ENCODE results near the gene TRIM3.
"Not testable (repeated sequence)": the region's sequence is repeated elsewhere in the genome, so short reads cannot be mapped to it uniquely, and the experiment has no call there.

The TRIM3 gene

DNA sequence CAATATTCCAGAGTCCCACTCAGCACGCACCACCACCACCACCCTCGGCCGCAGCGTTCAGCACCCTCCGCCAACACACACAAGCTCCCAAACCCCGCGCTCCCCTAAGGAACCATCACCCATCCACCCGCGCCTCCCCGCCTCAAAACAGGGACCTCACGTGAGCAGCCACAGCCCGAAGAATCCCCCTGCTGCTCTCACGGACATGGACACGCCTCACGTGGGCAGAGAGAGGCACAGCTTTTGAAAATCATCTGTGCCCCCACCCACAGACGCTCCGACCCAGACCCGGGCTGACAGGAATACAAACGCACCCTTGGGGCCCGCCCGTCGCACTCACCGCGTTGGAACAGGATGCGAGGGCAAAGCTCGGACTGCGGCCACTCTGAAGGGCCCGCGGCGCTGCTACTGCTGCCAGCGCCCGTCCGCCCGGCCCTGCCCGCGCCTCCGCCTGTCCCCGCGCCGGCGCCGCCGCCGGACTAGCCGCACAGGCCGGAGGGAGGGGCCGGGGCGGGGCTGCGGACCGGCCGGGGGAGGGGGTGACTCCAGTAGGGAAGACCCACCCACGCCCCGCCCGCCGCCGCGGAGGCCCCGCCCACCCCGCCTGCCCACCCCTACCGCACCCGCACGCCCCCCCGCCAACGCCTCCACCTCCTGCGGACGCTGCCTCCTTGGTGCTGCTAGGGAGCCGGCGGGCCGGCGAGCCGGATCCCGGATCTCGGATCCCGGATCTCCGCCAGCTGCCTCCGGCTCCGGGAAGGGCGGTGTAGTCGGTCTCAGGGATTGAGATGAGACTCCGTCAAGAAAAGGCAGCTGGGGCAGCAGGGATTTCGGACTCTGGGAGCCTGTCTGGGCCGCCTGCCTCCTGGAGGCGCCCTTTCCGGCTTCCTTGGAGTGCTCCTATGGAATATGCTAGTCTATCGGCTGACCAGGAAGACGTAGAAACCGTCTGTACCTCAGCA lies at the start of gene TRIM3:
Gene TRIM3, minus strand, starts transcription at position 491 of the 962 bp plus-strand sequence. CDS start 8,246 bp downstream, outside the sequence.
- no peak for FAIRE-seq

DNA sequence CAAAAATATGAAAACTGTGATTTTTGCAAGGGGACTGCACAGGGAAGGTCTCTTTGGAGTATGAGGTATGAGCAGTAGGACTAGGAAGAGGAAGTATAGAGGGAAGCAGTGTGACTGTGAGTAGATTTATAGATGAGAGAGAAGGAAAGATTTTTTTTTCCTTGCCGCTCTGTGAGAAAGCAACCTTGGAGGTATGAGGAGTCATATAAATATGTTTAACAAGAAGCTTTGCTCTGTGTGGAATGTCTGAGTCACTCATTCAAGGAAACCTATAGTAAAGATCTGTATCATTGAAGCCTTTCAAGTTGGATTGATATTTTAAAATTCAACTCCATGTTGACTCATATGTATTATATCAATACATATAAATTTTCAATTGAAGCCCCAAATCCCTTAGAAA lies 49.5 kb upstream of the TRIM3 start:
- no peak for FAIRE-seq

DNA sequence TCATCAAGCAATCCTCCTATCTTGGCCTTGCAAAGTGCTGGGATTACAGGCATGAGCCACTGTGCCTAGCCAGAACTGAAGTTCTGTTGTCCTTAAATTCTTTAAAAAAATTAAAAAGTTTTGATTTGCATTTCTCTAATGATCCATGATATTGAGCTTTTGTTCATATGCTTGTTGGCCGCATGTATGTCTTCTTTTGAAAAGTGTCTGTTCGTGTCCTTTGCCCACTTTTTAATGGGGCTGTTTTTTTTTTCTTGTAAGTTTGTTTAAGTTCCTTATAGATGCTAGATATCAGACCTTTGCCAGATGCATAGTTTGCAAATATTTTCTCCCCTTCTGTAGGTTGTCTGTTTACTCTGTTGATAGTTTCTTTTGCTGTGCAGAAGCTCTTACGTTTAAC lies 48.2 kb upstream of the TRIM3 start:
- FAIRE-seq, result not testable (repeated sequence)

DNA sequence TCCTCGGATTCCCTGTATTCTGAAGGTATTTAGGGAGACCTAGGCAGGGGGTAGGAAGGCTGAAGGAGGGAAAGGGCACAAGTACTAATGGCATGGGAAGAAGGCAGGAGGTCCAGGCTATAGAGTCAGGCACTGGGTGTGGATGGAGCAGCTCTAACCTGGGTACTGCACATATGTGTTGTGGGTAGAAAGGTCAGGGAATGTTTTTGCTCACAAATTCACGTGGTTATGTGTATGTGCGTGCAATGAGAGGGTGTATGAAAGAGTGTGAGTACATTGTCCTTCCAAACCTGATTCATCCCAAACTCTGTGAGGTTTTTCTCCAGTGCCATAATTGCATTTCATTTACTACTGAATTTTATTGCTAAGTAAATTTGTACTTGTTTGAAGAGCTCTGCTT lies 46.5 kb upstream of the TRIM3 start:
- no peak for FAIRE-seq

DNA sequence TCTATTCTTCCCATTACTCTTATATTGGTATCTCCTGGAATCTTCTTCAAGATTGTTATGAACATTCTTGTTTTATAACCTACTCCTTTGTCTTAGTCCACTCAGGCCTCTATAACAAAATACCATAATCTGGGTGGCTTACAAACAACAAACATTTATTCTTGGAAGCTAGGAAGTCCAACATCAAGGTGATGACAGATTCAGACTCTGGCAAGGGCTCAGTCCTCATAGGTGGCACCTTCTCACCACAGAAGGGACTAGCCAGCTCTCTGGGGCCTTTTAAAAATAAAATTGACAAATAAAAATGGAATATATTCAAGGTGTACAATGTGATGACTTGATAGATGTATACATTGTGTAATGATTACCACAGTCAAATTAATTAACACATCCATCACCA lies 43.1 kb upstream of the TRIM3 start:
- no peak for FAIRE-seq

DNA sequence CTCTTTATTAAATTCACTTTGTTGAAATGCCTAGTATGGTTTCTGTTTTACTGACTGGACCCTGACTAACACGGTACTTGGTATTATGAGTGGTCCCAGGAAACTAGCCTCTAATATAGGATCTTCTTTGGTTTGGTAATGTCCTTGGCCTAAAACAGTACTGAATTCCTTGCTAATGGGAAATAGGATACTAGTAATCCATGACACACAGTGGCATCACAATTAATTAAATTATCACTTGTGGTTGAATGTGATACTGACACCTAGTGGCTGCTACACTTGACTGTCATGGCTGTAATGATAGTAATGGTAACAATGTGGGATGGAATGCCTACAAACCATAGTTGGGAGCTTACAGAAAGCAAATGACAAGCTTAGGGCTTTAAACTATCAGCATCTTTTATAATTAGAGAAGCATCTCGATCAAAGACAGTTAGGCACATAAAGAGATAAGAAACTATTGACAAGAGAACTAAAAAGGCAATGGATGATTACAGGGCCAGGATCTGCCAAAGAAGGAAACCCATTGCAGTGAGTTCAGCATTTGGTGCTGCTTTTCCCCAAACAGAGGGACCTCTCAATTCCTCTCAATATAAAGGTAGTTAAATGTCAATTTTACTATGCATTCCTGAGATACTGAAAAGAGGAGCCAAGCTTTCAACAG lies 32.0 kb upstream of the TRIM3 start:
- no peak for FAIRE-seq

DNA sequence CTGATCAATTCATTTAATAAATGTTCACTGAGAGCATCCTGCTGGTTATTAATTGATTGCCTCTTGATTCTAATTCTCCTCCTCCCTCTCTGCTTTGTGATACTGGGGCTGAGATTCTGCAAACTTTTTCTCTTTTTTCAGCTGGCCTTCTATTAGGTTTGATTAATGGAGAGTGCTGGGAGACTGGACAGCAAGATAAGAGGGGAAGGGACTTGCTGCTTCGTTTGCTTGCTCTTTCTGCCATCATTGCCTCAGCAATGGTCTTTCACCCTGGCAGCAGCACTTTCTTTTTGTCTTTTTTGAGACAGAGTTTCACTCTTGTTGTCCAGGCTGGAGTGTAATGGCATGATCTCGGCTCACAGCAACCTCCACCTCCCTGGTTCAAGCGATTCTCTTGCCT lies 30.4 kb upstream of the TRIM3 start:
- no peak for FAIRE-seq

DNA sequence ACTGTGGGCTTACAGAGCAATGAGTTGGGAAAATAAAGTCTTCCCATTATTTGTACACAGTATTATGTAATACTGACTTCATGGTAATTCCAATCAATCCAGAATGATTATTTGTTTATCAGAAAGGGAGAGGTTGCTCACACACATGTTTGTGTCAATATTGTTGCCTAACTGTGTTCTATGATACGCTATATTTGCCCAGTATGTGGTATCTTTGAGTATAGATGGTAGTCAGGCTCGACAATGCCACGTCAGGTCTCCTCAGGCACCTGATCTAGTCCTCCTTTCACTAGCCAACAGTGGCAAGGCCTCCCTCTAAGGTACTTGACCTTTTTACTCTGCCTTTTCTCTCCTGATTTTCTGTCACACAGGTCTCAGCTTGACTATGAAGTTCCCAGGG lies 28.6 kb upstream of the TRIM3 start:
- no peak for FAIRE-seq

DNA sequence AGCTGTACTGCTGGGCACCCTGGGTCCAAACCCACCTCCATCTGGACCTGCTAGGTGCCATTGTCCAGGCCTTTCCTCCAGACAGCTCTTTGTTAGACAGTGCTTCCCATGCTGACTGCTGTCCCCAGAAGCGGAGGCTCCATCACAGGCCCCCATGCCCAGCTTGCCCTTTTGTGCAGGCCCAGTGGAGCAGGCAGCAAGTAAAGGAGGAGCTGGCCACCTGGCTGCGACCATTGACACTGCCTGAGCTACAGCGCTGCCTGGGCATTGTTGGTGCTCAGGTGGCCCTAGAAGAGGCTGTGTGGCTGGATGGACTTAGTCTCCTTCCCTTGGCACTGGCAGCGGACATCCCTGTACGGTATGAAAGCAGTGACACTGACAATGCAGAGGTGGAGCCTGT lies 24.8 kb upstream of the TRIM3 start:
- no peak for FAIRE-seq

DNA sequence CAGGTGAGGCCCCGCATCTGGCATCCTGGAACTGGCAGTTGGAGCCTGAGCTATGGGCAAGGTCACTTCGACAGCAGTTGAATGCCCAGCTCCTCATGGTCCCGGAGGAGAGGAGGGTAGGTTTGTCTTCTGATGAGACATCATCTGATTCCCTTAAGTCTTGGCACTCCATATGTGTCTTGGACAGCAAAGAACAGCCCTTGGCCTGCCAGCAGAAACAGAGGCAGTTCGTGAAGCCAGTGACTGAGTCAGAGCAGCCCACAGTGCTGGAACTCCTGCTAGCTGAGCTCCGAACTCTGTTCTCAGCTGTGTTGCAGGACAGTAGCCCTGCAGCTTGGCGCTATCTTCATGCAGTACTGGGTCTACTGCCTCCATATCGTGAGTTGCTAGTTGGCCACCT lies 24.4 kb upstream of the TRIM3 start:
- FAIRE-seq, result no peak

DNA sequence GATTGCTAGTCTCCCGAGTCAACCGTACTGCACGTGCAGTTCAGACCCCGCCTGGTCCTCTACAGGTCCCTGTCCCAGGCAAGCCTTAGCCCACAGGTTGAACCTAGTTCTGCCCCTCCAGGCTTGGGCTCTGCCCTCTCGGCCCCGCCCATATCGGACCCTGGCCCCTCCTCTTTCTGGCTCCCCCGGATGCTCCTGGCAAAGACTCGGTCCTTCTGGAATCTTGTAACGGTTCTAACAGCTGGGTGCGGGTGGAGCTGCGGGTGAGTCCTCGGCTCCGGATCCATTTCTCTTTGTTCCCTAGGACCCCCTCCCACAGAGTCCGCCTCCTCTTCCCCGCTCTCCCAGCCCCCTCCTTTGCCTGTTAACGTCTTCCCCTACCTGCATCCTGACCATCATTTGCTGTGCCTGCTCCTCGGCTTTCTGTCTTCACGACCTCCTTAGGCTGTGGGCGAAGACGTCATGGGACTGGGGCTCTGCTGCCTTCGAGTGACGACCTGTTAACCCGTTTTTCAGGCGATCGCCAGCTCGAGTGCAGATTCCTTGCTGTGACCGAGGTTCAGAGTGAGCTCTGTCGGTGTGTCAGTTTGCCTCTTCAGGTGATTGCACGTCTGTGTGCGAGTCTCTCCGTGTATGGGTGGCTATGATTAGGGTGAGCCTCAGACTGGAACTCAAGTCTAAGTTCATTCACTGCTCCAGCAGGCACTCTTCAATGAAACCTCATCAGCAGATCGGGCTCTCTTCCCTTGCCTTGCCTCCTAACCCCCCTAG lies 23.5 kb upstream of the TRIM3 start, which contains the start of gene DNHD1:
Gene DNHD1, plus strand, starts transcription at position 212 of the 771 bp plus-strand sequence. CDS start 936 bp downstream, outside the sequence.
- no peak for FAIRE-seq

DNA sequence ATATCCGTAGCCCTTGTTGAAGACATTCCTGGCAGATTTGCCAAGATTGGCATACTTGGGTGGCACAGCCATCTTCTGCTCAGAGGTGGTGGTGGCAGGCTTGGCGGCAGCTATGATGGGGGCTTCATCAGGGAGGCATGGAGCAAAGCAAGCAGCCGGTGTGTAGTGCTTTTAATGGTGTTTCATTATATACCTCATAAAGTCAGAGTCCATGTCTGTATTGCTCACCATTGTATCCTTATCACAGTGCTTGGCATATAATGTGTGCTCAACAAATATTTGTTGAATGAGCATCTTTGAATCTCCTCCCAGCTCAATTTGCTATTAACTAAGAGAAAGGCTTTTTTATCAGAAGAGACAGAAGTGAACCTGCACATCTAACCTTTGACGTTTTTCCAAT lies 15.6 kb upstream of the TRIM3 start:
- no peak for FAIRE-seq

DNA sequence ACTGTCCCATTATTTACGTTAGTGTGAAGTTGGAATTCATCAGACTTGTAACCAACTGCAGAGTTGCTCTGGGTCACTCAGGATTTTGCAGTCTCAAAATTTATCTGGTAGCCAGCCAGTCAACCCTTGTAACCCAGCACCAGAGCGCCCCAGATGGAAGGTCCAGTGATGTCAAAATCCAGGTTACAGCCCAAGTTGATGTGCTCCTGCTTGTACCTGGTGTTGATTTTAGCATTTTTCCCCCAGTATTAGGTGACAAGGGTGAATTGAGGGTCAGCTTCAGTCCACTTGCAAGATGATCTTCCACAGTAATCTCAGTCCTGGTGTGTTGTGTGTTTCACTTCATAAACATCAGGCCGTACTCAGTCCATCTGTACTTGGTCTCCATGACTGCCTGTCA lies 15.1 kb upstream of the TRIM3 start:
- no peak for FAIRE-seq

DNA sequence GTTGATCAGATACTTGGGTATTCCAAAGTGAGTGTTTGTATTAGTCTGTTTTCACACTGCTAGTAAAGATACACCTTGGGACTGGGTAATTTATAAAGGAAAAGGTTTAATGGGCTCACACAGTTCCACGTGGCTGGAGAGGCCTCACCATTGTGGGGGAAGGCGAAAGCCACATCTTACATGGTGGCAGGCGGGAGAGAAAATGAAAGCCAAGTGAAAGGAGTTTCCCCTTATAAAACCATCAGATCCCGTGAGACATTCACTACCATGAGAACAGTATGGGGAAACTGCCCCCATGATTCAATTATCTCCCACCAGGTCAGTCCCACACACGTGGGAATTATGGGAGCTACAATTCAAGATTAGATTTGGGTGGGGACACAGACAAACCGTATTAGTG lies 14.6 kb upstream of the TRIM3 start:
- FAIRE-seq, result no peak

DNA sequence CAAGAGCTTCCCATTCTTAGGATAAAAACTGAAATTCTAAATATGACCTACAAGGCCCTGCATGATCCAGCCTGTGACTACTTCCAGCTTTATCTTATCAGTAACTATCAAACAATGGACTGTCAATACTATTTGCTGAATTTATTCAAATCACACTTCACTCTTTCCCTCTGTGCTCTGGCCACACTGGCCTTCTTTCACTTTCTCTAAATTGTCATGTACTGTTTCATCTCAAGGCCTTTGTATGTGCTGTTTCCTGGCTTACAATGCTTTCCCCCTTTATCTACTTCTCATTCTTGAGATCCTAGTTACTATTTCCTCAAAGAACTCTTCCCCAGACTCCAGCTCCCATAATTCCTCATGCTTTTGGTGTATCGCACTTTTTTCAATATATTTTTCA lies 13.2 kb upstream of the TRIM3 start:
- no peak for FAIRE-seq

DNA sequence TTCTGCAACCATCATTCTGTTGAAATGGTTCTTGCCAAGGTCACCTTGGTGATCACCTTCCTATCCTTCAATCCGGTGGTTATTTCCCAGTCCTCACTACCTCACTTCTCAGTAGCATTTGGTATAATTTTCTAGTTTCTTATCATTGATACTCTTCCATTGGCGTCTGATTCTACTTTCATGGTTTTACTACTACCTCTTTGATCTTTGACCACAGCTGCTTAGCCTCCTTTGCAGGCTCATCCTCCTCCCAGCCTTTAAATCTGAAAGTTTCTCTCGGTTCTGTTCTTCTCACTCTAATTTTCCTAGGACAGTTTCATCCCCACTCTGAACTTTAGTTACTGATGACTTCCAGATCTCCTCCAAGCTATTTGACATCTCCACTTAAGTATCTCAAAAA lies 12.5 kb upstream of the TRIM3 start:
- no peak for FAIRE-seq

DNA sequence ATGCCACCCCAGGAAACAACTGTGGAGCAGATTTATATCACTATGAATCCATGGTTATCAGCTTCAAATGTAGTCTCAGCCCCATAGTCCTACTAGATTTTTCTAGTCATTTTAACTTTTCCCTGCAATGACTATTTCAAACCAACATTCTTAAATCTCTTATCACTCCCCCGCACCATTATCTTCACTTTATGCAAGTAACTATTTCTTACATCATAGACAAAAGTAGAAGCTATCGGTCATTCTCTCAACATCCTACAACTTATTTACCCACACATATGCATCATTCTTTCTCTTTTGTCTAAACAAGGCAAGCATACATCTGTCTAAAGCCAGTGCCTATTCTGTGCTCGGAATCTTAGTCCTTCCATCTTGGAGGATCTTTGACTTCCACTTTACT lies 11.9 kb upstream of the TRIM3 start:
- no peak for FAIRE-seq

DNA sequence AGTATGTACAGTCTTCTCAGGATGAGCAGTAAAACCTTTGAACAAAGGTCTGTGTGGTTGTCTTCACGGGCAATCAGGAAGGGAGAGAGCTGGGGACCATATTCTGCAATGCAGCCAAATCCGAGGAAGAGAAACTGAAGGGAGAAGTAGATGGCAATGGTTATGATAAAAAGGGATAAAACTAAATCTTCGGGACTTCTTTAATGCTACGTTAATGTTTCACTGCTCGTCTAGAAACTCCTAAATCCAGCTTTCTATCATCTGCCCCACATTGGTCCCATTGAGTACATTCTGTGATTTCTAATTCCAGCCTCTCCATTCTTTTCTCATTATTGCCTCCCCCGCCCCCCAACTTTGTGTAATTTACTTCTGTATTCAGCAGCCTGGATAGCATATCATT lies 9.3 kb upstream of the TRIM3 start:
- no peak for FAIRE-seq

DNA sequence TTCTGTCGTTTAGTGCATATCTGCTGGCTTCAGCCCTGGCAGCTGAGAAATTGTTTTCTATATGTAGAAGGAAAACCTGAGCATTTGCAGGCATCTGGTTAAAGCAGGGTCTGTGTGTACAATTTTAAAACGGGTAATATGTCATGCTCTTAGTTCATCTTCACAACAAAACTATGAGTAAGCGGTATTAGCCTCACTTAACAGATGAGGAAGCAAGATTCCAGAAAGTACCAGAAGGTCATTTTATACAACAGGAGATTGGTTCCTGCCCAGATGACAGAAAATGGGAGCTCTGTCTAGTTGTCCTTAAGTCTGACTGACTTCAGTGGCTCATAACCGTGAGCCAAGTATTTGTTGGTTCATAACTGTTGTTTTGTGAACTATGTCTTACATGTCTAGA lies 8.7 kb upstream of the TRIM3 start:
- FAIRE-seq, result no peak

DNA sequence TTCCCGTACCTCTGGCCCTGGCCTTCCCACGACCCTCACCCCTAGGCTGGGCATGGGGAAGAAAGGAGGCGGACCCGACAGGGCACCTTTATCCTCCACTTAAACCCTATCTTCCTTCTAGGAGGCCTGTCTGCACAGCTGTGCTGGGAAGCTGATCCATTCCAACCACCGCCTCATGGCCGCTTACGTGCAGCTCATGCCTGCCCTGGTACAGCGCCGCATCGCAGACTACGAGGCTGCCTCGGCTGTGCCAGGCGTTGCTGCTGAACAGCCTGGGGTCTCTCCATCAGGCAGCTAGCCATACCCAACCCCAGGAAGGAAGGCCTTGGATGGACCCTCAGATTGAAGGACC lies 8.2 kb upstream of the TRIM3 start:
- no peak for FAIRE-seq

DNA sequence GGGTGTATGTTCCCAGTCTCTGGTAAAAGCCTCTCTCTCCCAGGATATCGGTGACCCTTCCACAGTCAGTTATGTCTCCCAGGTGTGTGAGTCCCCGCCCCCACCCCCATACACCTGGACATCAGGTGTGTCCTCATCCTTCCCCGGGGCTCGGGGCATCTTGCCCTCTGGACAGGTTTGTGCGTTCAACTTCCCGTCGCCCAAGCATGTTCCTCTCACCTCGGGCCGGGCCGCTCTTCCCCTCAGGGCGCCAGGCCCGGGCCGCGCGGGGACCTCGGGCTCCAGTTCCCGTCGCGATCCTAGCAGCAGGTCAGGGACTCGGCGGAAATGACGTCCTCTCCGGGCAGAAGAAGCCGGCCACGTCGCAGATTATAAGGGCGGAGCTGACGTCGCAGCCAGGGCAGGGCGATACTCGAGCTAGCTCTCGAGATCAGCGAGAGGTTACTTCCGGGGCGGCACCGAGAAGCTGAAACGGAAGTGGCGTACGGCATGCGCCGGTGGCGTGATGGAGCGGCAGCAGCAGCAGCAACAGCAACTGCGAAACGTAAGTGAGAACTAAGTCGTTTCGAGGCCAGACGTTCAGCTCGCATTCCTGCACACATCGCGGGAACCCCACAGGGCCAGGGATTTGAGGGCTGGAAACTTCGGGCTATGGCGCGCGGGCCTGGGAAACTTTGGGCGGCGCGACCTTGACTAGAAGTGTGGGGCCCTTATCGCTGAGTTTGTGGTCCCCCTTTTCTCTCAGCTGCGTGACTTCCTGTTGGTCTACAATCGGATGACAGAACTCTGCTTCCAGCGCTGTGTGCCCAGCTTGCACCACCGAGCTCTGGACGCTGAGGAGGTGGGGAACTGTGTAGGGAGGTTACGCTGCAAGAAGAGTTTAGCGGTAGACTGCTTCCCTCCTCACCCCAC lies 7.5 kb upstream of the TRIM3 start, which contains the start of the genes ARFIP2 and TIMM10B:
Gene ARFIP2, minus strand, starts transcription at position 320 of the 912 bp plus-strand sequence. CDS start 910 bp downstream, outside the sequence.
Gene TIMM10B, plus strand, starts transcription at position 490 of the 912 bp plus-strand sequence. Its CDS starts 16 bp downstream, at position 506.
- no peak for FAIRE-seq

Data from colon (tissue), 2 donors.